PC-9 (cell line): Measurements from ENCODE around the gene ETNK1. TPM values are rescaled to one million over a fixed set of nuclear protein-coding genes. Genes with fewer than 3 reads are reported as not detected.
A peak's percentile ranks its signal among the peaks of the same experiment; 100 is the strongest.

ENCODE experiments used
- BruUV-seq: library from RNA; stranded (reverse); fragments of 400-500 nt; replicated peaks from 2 replicates; lab custom pipeline; 2021; lab: Mats Ljungman, UMichigan
- CTCF ChIA-PET: fragments of 300-600 bp; sonication (Branson Sonifier 250); formaldehyde crosslinking; loops from one replicate; lab custom pipeline; 2022; ENCODE audit warnings: antibody characterized with exemption; lab: Charles Lee
- POLR2A ChIA-PET: fragments of 300-600 bp; sonication (Branson Sonifier 250); formaldehyde crosslinking; loops from one replicate; lab custom pipeline; 2022; ENCODE audit warnings: antibody characterized with exemption; ENCODE audit not compliant: unreplicated experiment; lab: Charles Lee
- DNase-seq, 2 experiments: peaks; one replicate each; pipeline versions ENCODE4 v3.0.0 to v3.0.0-alpha.2; 2015 to 2022; ENCODE audit warnings: mixed read lengths in 1 of 2
- H2AFZ ChIP-seq: fragments of 200-600 bp; sonication (generic); 2 replicates; pipeline ENCODE4 v1.8.1; 2017; ENCODE audit warnings: antibody characterized with exemption
- H3F3A ChIP-seq: fragments of 200-600 bp; sonication (generic); 2 replicates; pipeline ENCODE4 v1.8.1; 2017; ENCODE audit warnings: antibody characterized with exemption, mild to moderate bottlenecking, low read depth; ENCODE audit not compliant: insufficient read depth
- H3K27ac ChIP-seq: fragments of 200-600 bp; sonication (generic); 2 replicates; pipeline ENCODE4 v1.6.1; 2016; ENCODE audit warnings: mixed run types
- H3K27me3 ChIP-seq: fragments of 200-600 bp; sonication (generic); 2 replicates; pipeline ENCODE4 v1.6.1; 2016; ENCODE audit warnings: low read depth, mixed run types; ENCODE audit not compliant: insufficient read depth
- H3K36me3 ChIP-seq: fragments of 200-600 bp; sonication (generic); 2 replicates; pipeline ENCODE4 v1.6.1; 2016; ENCODE audit warnings: low read depth, mixed run types
- H3K4me1 ChIP-seq: fragments of 200-600 bp; sonication (generic); replicated peaks from 2 replicates; pipeline ENCODE4 v1.6.1; 2016; ENCODE audit warnings: mixed run types; ENCODE audit not compliant: insufficient read depth
- H3K4me2 ChIP-seq: fragments of 200-600 bp; sonication (generic); 2 replicates; pipeline ENCODE4 v1.6.1; 2017; ENCODE audit warnings: mixed run types
- H3K4me3 ChIP-seq: fragments of 200-600 bp; sonication (generic); 2 replicates; pipeline ENCODE4 v1.6.1; 2016; ENCODE audit warnings: mixed run types
- H3K79me2 ChIP-seq: fragments of 200-600 bp; sonication (generic); 2 replicates; pipeline ENCODE4 v1.6.1; 2017; ENCODE audit warnings: low read depth, mixed run types
- H3K9me2 ChIP-seq: fragments of 200-600 bp; sonication (generic); 2 replicates; pipeline ENCODE4 v1.8.1; 2017; ENCODE audit warnings: mild to moderate bottlenecking; ENCODE audit not compliant: insufficient read depth
- H3K9me3 ChIP-seq: fragments of 200-600 bp; sonication (generic); 2 replicates; pipeline ENCODE4 v1.8.1; 2016; ENCODE audit warnings: low read depth; ENCODE audit not compliant: insufficient read depth
- H4K20me1 ChIP-seq: fragments of 200-600 bp; sonication (generic); 2 replicates; pipeline ENCODE4 v1.8.1; 2017; ENCODE audit not compliant: insufficient read depth
- EZH2 ChIP-seq: fragments of 200-600 bp; sonication (generic); IDR thresholded peaks from 2 replicates; pipeline ENCODE4 v1.8.0; 2017; ENCODE audit warnings: antibody characterized with exemption, low read depth
- intact Hi-C: fragments of 100-400 bp; cut with micrococcal nuclease; formaldehyde crosslinking; loops from one replicate; pipeline ENCODE4 v1.10.0; 2022; ENCODE audit not compliant: unreplicated experiment
- total RNA-seq: library from RNA; stranded (reverse); gene quantifications from 2 replicates; pipeline ENCODE4 v1.2.3, GENCODE V29; 2021
- TF ChIP-seq, protein P1 (sequence below): fragments of 200-600 bp; sonication (generic); conservative IDR thresholded peaks from 2 replicates; pipeline ENCODE4 v1.6.1; 2017; ENCODE audit warnings: mixed run types, antibody characterized with exemption, mild to moderate bottlenecking, moderate library complexity

ETNK1 gene
- total RNA-seq, 1 experiment from 2014 or later = 87.9 TPM

DNA sequence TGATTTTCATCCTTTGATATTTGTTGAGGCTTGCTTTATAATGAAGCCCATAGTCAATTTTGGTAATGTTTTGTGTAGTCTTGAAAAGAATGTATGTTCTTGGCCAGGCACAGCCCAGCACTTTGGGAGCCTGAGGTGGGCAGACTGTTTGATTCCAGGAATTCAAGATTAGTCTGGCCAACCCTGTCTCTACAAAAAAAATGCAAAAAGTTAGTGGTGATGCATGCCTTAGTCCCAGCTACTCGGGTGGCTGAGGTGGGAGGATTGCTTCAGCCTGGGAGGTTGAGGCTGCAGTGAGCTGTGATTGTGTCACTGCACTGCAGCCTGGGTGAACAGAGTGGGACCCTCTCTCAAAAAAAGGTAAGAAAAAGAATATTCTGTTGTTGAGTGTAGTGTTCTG lies 10.8 kb downstream of the ETNK1 start:
- Histone ChIP-seq H3F3A (peaks cover 5% of the 10 kb centered on the region; the same call in 1 of the 2 replicates), H3K27me3 (no peaks in the 10 kb centered on the region), H3K79me2 (peaks cover 93% of the 10 kb centered on the region), H3K9me2 (no peaks in the 10 kb centered on the region; the same call in 1 of the 2 replicates), H3K36me3 (peaks cover 33% of the 10 kb centered on the region), H3K4me1 (no peaks in the 10 kb centered on the region), H2AFZ (no peak overlapping the region), H3K27ac (no peak overlapping the region), H3K4me3 (no peak overlapping the region), H3K9me3 (no peaks in the 10 kb centered on the region), H3K4me2 (no peak overlapping the region), H4K20me1 (peaks cover 31% of the 10 kb centered on the region)
- ChIA-PET CTCF (no interaction called here), POLR2A (interaction anchor here (0.6 to 0.7 kb wide), 3 partner anchors 20 to 111 kb away, joined by 3 to 4 read pairs (median 3); no protein-coding TSS in a partner anchor)
- intact Hi-C loops = loop anchor here (1.0 kb wide), 1 partner anchor 48 kb away; no protein-coding TSS in a partner anchor
- no TSS peak for BruUV-seq
- TF ChIP-seq, protein P1, sequence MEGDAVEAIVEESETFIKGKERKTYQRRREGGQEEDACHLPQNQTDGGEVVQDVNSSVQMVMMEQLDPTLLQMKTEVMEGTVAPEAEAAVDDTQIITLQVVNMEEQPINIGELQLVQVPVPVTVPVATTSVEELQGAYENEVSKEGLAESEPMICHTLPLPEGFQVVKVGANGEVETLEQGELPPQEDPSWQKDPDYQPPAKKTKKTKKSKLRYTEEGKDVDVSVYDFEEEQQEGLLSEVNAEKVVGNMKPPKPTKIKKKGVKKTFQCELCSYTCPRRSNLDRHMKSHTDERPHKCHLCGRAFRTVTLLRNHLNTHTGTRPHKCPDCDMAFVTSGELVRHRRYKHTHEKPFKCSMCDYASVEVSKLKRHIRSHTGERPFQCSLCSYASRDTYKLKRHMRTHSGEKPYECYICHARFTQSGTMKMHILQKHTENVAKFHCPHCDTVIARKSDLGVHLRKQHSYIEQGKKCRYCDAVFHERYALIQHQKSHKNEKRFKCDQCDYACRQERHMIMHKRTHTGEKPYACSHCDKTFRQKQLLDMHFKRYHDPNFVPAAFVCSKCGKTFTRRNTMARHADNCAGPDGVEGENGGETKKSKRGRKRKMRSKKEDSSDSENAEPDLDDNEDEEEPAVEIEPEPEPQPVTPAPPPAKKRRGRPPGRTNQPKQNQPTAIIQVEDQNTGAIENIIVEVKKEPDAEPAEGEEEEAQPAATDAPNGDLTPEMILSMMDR = no peak
- TF ChIP-seq EZH2 = no peak
- DNase-seq = no peak

DNA sequence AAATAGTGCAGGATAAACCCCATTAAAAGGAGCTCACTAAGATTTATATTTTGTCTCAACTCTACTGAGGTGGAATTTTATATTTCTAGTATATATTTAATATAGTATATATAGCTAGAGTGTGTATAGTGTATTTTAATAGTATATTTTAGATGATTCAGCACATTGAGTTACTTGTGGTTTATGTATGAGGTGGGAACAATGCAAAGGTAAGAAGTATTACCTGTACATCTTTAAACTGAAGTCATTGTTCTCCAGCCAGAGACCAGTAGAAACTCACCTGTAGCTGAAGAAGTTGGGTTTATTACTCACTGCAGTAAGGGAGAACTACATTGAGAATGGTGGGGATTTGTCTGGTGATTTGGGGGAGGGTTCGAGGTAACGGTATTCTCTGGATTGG lies 15.9 kb downstream of the ETNK1 start:
- Histone ChIP-seq H3K36me3 (peaks cover 14% of the 10 kb centered on the region; the same call in 1 of the 2 replicates), H3K4me1 (no peaks in the 10 kb centered on the region), H3K4me3 (no peak overlapping the region), H3K27ac (0 out of 2 replicates have a peak overlapping the region, but pooled peaks have one; percentile 9), H3K9me3 (no peaks in the 10 kb centered on the region), H3K9me2 (no peaks in the 10 kb centered on the region), H3K4me2 (no peak overlapping the region), H4K20me1 (peaks cover 20% of the 10 kb centered on the region), H2AFZ (no peak overlapping the region), H3F3A (peaks cover 7% of the 10 kb centered on the region; the same call in 1 of the 2 replicates), H3K79me2 (peaks cover 75% of the 10 kb centered on the region), H3K27me3 (no peaks in the 10 kb centered on the region)
- CTCF ChIA-PET = no interaction called here
- intact Hi-C loops = no loop called here
- BruUV-seq = no TSS peak
- TF ChIP-seq EZH2 = no peak
- TF ChIP-seq, protein P1 = no peak
- POLR2A ChIA-PET = interaction anchor here (0.5 kb wide), 1 partner anchor 44 kb away, joined by 8 read pairs; no protein-coding TSS in a partner anchor
- no peak for DNase-seq

DNA sequence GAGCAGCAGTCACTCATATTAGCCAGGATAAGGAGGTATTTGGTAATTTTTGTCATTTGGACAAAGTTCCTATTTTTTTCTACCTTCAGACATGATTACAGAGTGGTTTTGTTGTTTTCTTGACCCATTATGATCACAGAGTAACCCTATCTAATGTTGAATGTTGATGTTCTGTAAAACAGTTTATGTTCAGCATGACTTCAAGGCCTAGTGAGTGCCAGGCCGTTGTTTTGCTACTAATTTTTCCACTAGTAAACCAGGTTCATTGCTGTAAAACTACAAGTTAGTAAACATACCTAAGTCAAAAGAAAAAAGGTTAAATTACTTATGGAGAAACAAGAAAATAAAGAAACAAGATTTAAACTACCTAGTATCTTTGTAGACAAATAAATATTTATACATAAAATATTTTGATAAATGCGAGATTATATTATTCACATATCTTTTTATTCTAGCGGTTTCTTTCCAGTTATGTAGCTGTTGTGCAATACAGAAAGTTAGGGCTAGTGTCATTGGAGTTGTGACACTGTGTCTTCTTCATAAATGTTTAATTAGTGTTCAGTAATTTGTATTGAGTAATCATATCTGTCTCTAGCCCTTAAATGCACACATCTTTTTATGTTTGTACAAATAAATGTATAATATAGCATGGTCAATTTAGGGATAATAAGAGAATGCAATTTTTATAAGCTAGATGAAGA lies 16.5 kb downstream of the ETNK1 start:
- no peaks in the 10 kb centered on the region for H3K4me1 ChIP-seq
- H3K79me2 ChIP-seq = peaks cover 73% of the 10 kb centered on the region
- H3F3A ChIP-seq = peaks cover 7% of the 10 kb centered on the region; the same call in 1 of the 2 replicates
- no peaks in the 10 kb centered on the region for H3K9me2 ChIP-seq
- peaks cover 22% of the 10 kb centered on the region for H4K20me1 ChIP-seq
- BruUV-seq = no TSS peak
- no peak overlapping the region for H3K4me2 ChIP-seq
- intact Hi-C loops = no loop called here
- no peak for DNase-seq
- no peaks in the 10 kb centered on the region for H3K27me3 ChIP-seq
- no peaks in the 10 kb centered on the region for H3K9me3 ChIP-seq
- H3K4me3 ChIP-seq = no peak overlapping the region
- peaks cover 10% of the 10 kb centered on the region; the same call in 1 of the 2 replicates for H3K36me3 ChIP-seq
- H2AFZ ChIP-seq = no peak overlapping the region
- TF ChIP-seq, protein P1 = no peak
- TF ChIP-seq EZH2 = no peak
- ChIA-PET POLR2A (interaction anchor here (0.5 kb wide), 1 partner anchor 43 kb away, joined by 8 read pairs; no protein-coding TSS in a partner anchor), CTCF (no interaction called here)
- H3K27ac ChIP-seq = 0 out of 2 replicates have a peak overlapping the region, but pooled peaks have one; percentile 9
